Gastrocnemius medialis (tissue), 4 donors: ENCODE results near the gene C14orf39.

Experiments used
- CTCF ChIP-seq, 5 experiments: fragments of 450-650 bp in 3 of 5; fragments of 200-600 bp in 2 of 5; sonication (generic) in 2 of 5; IDR thresholded peaks in 4 of 5; conservative IDR thresholded peaks in 1 of 5; 1 replicate in 4 of 5; 2 replicates in 1 of 5; pipeline ENCODE4 v1.5.1; 2016 to 2019; ENCODE audit warnings: antibody characterized with exemption in 5 of 5, mild to moderate bottlenecking in 3 of 5, moderate library complexity in 3 of 5
- POLR2A ChIP-seq, 2 donors: fragments of 450-650 bp; IDR thresholded peaks; one replicate each; pipeline ENCODE4 v1.6.1; 2017; ENCODE audit warnings: antibody characterized with exemption in 2 of 2, mild to moderate bottlenecking in 2 of 2, moderate library complexity in 2 of 2

GRCh38 chr14:60396718-60397343 lies 89.0 kb downstream of the C14orf39 start:
- no peak for TF ChIP-seq CTCF (IDR thresholded peaks at IDR 0.05 in 4 of 5, conservative IDR thresholded peaks at IDR 0.05 in 1 of 5)
- TF ChIP-seq POLR2A (IDR thresholded peaks at IDR 0.05) = no peak
